ENCODE data around the gene DSPP. TPM values are rescaled to one million over a fixed set of nuclear protein-coding genes. Genes with fewer than 3 reads are reported as not detected.

DSPP gene
- total and polyA plus RNA-seq, 2 donors from 2014 or later = not detected

DNA sequence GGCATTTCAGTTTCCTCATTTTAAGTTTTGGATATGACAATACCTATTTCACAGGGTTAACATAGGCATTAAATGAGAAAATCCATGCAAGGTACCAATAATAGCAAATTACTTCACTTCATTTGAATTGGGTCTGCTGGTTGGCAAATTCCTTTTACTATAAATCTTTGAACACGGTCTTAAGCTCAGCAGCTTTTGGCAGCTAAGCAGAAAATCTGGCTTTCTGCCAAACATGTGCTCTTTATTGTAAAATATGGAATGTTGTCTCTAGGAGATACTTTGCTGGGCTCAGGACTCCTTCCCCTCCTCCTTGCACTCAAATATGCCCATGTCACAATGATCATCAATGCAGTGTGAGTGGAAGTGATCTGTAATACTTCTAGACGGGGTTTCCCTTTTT is 24.9 kb downstream of the DSPP start:
- FAIRE-seq (no peak), DNase-seq (peak in 2 of 5 donors; percentile 21 to 41)
- H3K4me3 ChIP-seq (ENCODE audit: low read length in 3 of 3) = no peak overlapping the region
- TF ChIP-seq, protein P1, sequence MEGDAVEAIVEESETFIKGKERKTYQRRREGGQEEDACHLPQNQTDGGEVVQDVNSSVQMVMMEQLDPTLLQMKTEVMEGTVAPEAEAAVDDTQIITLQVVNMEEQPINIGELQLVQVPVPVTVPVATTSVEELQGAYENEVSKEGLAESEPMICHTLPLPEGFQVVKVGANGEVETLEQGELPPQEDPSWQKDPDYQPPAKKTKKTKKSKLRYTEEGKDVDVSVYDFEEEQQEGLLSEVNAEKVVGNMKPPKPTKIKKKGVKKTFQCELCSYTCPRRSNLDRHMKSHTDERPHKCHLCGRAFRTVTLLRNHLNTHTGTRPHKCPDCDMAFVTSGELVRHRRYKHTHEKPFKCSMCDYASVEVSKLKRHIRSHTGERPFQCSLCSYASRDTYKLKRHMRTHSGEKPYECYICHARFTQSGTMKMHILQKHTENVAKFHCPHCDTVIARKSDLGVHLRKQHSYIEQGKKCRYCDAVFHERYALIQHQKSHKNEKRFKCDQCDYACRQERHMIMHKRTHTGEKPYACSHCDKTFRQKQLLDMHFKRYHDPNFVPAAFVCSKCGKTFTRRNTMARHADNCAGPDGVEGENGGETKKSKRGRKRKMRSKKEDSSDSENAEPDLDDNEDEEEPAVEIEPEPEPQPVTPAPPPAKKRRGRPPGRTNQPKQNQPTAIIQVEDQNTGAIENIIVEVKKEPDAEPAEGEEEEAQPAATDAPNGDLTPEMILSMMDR (IDR thresholded peaks at IDR 0.05; ENCODE audit: borderline replicate concordance, extremely low read depth, insufficient read depth) = no peak
- no peaks in the 10 kb centered on the region for H3K4me1 ChIP-seq (ENCODE audit: control insufficient read depth in 2 of 3, insufficient read depth in 2 of 3, low read depth in 1 of 3, low read length in 3 of 3)
- intact Hi-C loops (cut with DNase I) = no loop called here
- no peaks in the 10 kb centered on the region for H3K36me3 ChIP-seq (ENCODE audit: control insufficient read depth in 2 of 3, insufficient read depth in 3 of 3, low read length in 3 of 3)
- no peaks in the 10 kb centered on the region for H3K27me3 ChIP-seq (ENCODE audit: control insufficient read depth, insufficient read depth, low read length)
- H3K9me3 ChIP-seq (ENCODE audit: control insufficient read depth in 2 of 3, insufficient read depth in 1 of 3, low read length in 3 of 3) = no peaks in the 10 kb centered on the region
- no peak overlapping the region for H3K9ac ChIP-seq (ENCODE audit: low read length in 3 of 3)
- H3K27ac ChIP-seq (ENCODE audit: low read depth in 2 of 2, low read length in 2 of 2) = no peak overlapping the region

DNA sequence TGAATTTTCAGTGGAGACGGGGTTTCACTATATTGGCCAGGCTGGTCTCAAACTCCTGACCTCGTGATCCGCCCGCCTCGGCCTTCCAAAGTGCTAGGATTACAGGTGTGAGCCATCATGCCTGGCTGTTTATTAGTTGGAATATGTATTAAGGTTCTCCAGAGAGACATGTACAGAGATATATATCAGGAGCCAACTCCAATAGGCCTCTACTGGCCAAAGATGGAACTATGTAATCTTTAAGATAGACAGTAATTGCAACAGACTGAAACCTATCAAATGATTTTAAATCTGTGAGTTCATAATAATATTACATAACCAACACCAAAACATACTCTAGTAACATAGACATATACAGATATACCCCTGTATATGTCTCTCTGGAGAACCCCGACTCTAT is 36.0 kb downstream of the DSPP start:
- TF ChIP-seq, protein P1 (IDR thresholded peaks at IDR 0.05; ENCODE audit: borderline replicate concordance, extremely low read depth, insufficient read depth) = no peak
- H3K36me3 ChIP-seq (ENCODE audit: control insufficient read depth in 2 of 3, insufficient read depth in 3 of 3, low read length in 3 of 3) = no peaks in the 10 kb centered on the region
- no peak overlapping the region for H3K27ac ChIP-seq (ENCODE audit: low read depth in 2 of 2, low read length in 2 of 2)
- intact Hi-C loops (cut with DNase I) = no loop called here
- no peaks in the 10 kb centered on the region for H3K27me3 ChIP-seq (ENCODE audit: control insufficient read depth, insufficient read depth, low read length)
- no peaks in the 10 kb centered on the region for H3K9me3 ChIP-seq (ENCODE audit: control insufficient read depth in 2 of 3, insufficient read depth in 1 of 3, low read length in 3 of 3)
- FAIRE-seq (no peak), DNase-seq (no peak)
- H3K9ac ChIP-seq (ENCODE audit: low read length in 3 of 3) = no peak overlapping the region
- H3K4me1 ChIP-seq (ENCODE audit: control insufficient read depth in 2 of 3, insufficient read depth in 2 of 3, low read depth in 1 of 3, low read length in 3 of 3) = no peaks in the 10 kb centered on the region
- H3K4me3 ChIP-seq (ENCODE audit: low read length in 3 of 3) = no peak overlapping the region

DNA sequence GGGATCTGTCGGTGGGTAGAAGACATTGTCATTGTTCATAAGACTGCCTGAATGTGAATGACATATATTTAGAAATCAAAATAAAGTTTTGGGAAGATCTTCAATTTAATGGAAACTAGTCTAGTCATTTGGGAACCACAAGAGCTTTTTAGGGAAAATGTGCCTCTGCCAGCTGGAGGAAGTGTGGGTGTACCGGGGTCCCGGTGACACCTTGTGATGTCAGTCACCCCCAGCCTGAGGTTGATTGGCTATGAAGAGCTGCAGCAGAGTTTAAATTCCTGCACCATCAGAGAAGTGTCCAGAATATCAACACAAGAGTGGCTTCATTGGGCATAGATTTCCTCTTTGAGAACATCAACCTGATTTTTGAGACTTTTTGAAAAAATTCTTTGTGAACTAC is 41.7 kb downstream of the DSPP start, which contains the start of gene DMP1:
Gene DMP1 (plus strand): TSS at position 301 of the 400 bp plus-strand sequence. CDS start 6,213 bp downstream, outside the sequence.
- H3K9ac ChIP-seq (ENCODE audit: low read length in 3 of 3) = no peak within 1 kb of the TSS
- H3K27me3 ChIP-seq (ENCODE audit: control insufficient read depth, insufficient read depth, low read length) = no peaks in the 10 kb centered on the region
- H3K36me3 ChIP-seq (ENCODE audit: control insufficient read depth in 2 of 3, insufficient read depth in 3 of 3, low read length in 3 of 3) = no peaks in the 10 kb centered on the region
- DNase-seq (no peak), FAIRE-seq (no peak)
- TF ChIP-seq, protein P1 (IDR thresholded peaks at IDR 0.05; ENCODE audit: borderline replicate concordance, extremely low read depth, insufficient read depth) = no peak
- intact Hi-C loops (cut with DNase I) = no loop called here
- H3K4me1 ChIP-seq (ENCODE audit: control insufficient read depth in 2 of 3, insufficient read depth in 2 of 3, low read depth in 1 of 3, low read length in 3 of 3) = no peaks in the 10 kb centered on the region
- no peak within 1 kb of the TSS for H3K27ac ChIP-seq (ENCODE audit: low read depth in 2 of 2, low read length in 2 of 2)
- H3K9me3 ChIP-seq (ENCODE audit: control insufficient read depth in 2 of 3, insufficient read depth in 1 of 3, low read length in 3 of 3) = no peaks in the 10 kb centered on the region
- H3K4me3 ChIP-seq (ENCODE audit: low read length in 3 of 3) = no peak within 1 kb of the TSS

DNA sequence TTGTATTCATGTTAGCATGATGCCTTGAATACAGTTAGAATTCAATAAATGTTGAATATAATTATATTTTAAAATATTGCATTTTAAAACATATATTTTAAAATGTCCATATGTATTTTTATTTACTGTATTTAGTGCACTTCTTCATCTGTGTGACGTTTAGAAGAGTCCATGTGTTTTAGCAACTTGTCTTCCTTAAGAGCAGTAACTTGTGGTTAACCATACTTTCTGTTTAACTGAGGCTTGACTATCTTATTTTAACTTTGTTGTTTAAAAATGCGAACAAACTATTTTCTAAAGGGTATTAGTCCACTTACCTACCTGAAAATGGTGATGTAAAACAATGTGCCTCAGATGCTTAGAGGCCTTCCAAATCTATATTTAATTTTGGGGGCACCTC is 42.6 kb downstream of the DSPP start:
- Histone ChIP-seq H3K36me3 (ENCODE audit: control insufficient read depth in 2 of 3, insufficient read depth in 3 of 3, low read length in 3 of 3) (no peaks in the 10 kb centered on the region), H3K27me3 (ENCODE audit: control insufficient read depth, insufficient read depth, low read length) (no peaks in the 10 kb centered on the region), H3K9ac (ENCODE audit: low read length in 3 of 3) (no peak overlapping the region), H3K4me3 (ENCODE audit: low read length in 3 of 3) (no peak overlapping the region), H3K27ac (ENCODE audit: low read depth in 2 of 2, low read length in 2 of 2) (no peak overlapping the region), H3K4me1 (ENCODE audit: control insufficient read depth in 2 of 3, insufficient read depth in 2 of 3, low read depth in 1 of 3, low read length in 3 of 3) (no peaks in the 10 kb centered on the region), H3K9me3 (ENCODE audit: control insufficient read depth in 2 of 3, insufficient read depth in 1 of 3, low read length in 3 of 3) (no peaks in the 10 kb centered on the region)
- TF ChIP-seq, protein P1 (IDR thresholded peaks at IDR 0.05; ENCODE audit: borderline replicate concordance, extremely low read depth, insufficient read depth) = no peak
- no peak for DNase-seq
- peak; percentile 19 for FAIRE-seq
- intact Hi-C loops (cut with DNase I) = no loop called here

All from kidney (tissue), 14 donors.